IMR-90 (cell line): Measurements from ENCODE around the gene SLC2A1. TPM values are rescaled to one million over a fixed set of nuclear protein-coding genes. Genes with fewer than 3 reads are reported as not detected.

ENCODE experiments used
- ATAC-seq: fragments of 200-7000 bp; cut with Tn5 transposase; 2 replicates; pipeline ENCODE4 v1.9.1; 2020; ENCODE audit warnings: low read depth, mild to moderate bottlenecking, moderate library complexity
- BruUV-seq: library from RNA; stranded (reverse); fragments of 400-500 nt; replicated peaks from 2 replicates; lab custom pipeline; 2021; lab: Mats Ljungman, UMichigan
- CTCF ChIA-PET: fragments of 300-600 bp; formaldehyde crosslinking; extraction: SDS; loops from one replicate; lab custom pipeline; 2021; ENCODE audit warnings: antibody characterized with exemption; lab: Yijun Ruan, JAX
- POLR2A ChIA-PET: fragments of 300-600 bp; sonication (Branson Sonifier 250); formaldehyde crosslinking; loops from one replicate; lab custom pipeline; 2022; ENCODE audit warnings: antibody characterized with exemption; ENCODE audit not compliant: unreplicated experiment; lab: Charles Lee
- DNase-seq: peaks from one replicate; pipeline ENCODE4 v3.0.0; 2013
- H2AFZ ChIP-seq: replicated peaks from 2 replicates; pipeline ENCODE3; 2013; ENCODE audit warnings: low read length, mild to moderate bottlenecking; ENCODE audit not compliant: poor library complexity
- H2AK5ac ChIP-seq: 2 replicates; pipeline ENCODE4 v1.6.1; 2013; ENCODE audit warnings: low read depth, low read length, inconsistent platforms
- H2AK9ac ChIP-seq: replicated peaks from 2 replicates; pipeline ENCODE3; 2013; ENCODE audit warnings: mild to moderate bottlenecking, low read depth, low read length, moderate library complexity; ENCODE audit not compliant: poor library complexity
- H2BK120ac ChIP-seq: 2 replicates; pipeline ENCODE4 v1.6.1; 2013; ENCODE audit warnings: low read depth, low read length, inconsistent platforms
- H2BK15ac ChIP-seq: 3 replicates; pipeline ENCODE4 v1.6.1; 2013; ENCODE audit warnings: low read depth, low read length, inconsistent platforms
- H2BK20ac ChIP-seq: 2 replicates; pipeline ENCODE4 v1.6.1; 2013; ENCODE audit warnings: low read depth, mild to moderate bottlenecking, inconsistent platforms, low read length, moderate library complexity
- H2BK5ac ChIP-seq: 2 replicates; pipeline ENCODE4 v1.6.1; 2013; ENCODE audit warnings: mild to moderate bottlenecking, low read depth, low read length, inconsistent platforms; ENCODE audit not compliant: poor library complexity, severe bottlenecking
- H3K14ac ChIP-seq: replicated peaks from 2 replicates; pipeline ENCODE4 v1.6.1; 2013; ENCODE audit warnings: low read depth, low read length, inconsistent platforms
- H3K18ac ChIP-seq: 2 replicates; pipeline ENCODE4 v1.6.1; 2013; ENCODE audit warnings: low read depth, low read length, control low read depth
- H3K23ac ChIP-seq: 2 replicates; pipeline ENCODE4 v1.6.1; 2013; ENCODE audit warnings: low read depth, low read length, inconsistent platforms
- H3K27ac ChIP-seq: 2 replicates; pipeline ENCODE4 v1.5.1; 2013; ENCODE audit warnings: mild to moderate bottlenecking, control low read depth, low read length; ENCODE audit not compliant: insufficient read depth
- H3K27me3 ChIP-seq: 2 replicates; pipeline ENCODE4 v1.6.1; 2013; ENCODE audit warnings: low read length; ENCODE audit not compliant: control insufficient read depth, insufficient read depth
- H3K36me3 ChIP-seq: 2 replicates; pipeline ENCODE4 v1.6.1; 2013; ENCODE audit warnings: low read length, mixed read lengths; ENCODE audit not compliant: control insufficient read depth, insufficient read depth
- H3K4ac ChIP-seq: 2 replicates; pipeline ENCODE4 v1.6.1; 2013; ENCODE audit warnings: low read depth, low read length, inconsistent platforms
- H3K4me1 ChIP-seq: 2 replicates; pipeline ENCODE4 v1.6.1; 2013; ENCODE audit warnings: low read length, mixed read lengths; ENCODE audit not compliant: control insufficient read depth, insufficient read depth
- H3K4me2 ChIP-seq: 2 replicates; pipeline ENCODE4 v1.6.1; 2013; ENCODE audit warnings: low read depth, mild to moderate bottlenecking, control low read depth, low read length, moderate library complexity
- H3K4me3 ChIP-seq: 2 replicates; pipeline ENCODE4 v1.5.1; 2013; ENCODE audit warnings: low read depth, mild to moderate bottlenecking, control low read depth, low read length, moderate library complexity; ENCODE audit not compliant: insufficient read depth
- H3K56ac ChIP-seq: 2 replicates; pipeline ENCODE4 v1.6.1; 2013; ENCODE audit warnings: low read length, inconsistent platforms; ENCODE audit not compliant: insufficient read depth; ENCODE audit errors: extremely low read depth
- H3K79me1 ChIP-seq, 2 experiments: 2 replicates each; pipeline ENCODE4 v1.6.1; 2013; ENCODE audit warnings: low read length in 2 of 2, inconsistent platforms in 1 of 2, low read depth in 1 of 2
- H3K9ac ChIP-seq: 2 replicates; pipeline ENCODE4 v1.6.1; 2013; ENCODE audit warnings: low read depth, low read length, control low read depth
- H3K9me1 ChIP-seq: 2 replicates; pipeline ENCODE4 v1.6.1; 2013; ENCODE audit warnings: low read length, inconsistent platforms; ENCODE audit not compliant: insufficient read depth
- H3K9me3 ChIP-seq: 2 replicates; pipeline ENCODE4 v1.6.1; 2013; ENCODE audit warnings: low read length; ENCODE audit not compliant: control insufficient read depth, insufficient read depth
- H4K20me1 ChIP-seq: 2 replicates; pipeline ENCODE4 v1.6.1; 2013; ENCODE audit warnings: low read length, inconsistent platforms; ENCODE audit not compliant: insufficient read depth
- H4K5ac ChIP-seq: 2 replicates; pipeline ENCODE4 v1.6.1; 2013; ENCODE audit warnings: mild to moderate bottlenecking, low read depth, low read length, control low read depth
- H4K8ac ChIP-seq, 2 experiments: 2 replicates each; pipeline ENCODE4 v1.6.1; 2013; ENCODE audit warnings: low read depth in 2 of 2, low read length in 2 of 2, control low read depth in 1 of 2, inconsistent platforms in 1 of 2
- H4K91ac ChIP-seq: 2 replicates; pipeline ENCODE4 v1.6.1; 2013; ENCODE audit warnings: low read depth, low read length, inconsistent platforms; ENCODE audit not compliant: insufficient read depth
- BHLHE40 ChIP-seq: fragments of 150-350 bp; IDR thresholded peaks from 2 replicates; pipeline ENCODE4 v1.6.1; 2016; ENCODE audit warnings: mild to moderate bottlenecking, low read depth, low read length
- CEBPB ChIP-seq: IDR thresholded peaks from 2 replicates; pipeline ENCODE4 v1.6.1; 2012; ENCODE audit warnings: low read depth, low read length, improper control_type of control experiment
- CHD1 ChIP-seq: IDR thresholded peaks from 2 replicates; pipeline ENCODE4 v1.6.1; 2012; ENCODE audit warnings: low read depth, low read length, improper control_type of control experiment
- FOS ChIP-seq: fragments of 150-350 bp; IDR thresholded peaks from 2 replicates; pipeline ENCODE4 v1.6.1; 2016; ENCODE audit warnings: low read depth, low read length
- MAFK ChIP-seq: IDR thresholded peaks from 2 replicates; pipeline ENCODE4 v1.6.1; 2012; ENCODE audit warnings: low read depth, low read length, improper control_type of control experiment
- MAZ ChIP-seq: IDR thresholded peaks from 2 replicates; pipeline ENCODE4 v1.6.1; 2012; ENCODE audit warnings: low read depth, mild to moderate bottlenecking, low read length, improper control_type of control experiment, moderate library complexity, borderline replicate concordance
- MXI1 ChIP-seq: IDR thresholded peaks from 2 replicates; pipeline ENCODE4 v1.6.1; 2012; ENCODE audit warnings: low read depth, mild to moderate bottlenecking, low read length, moderate library complexity, borderline replicate concordance
- NFE2L2 ChIP-seq: fragments of 150-350 bp; IDR thresholded peaks from 2 replicates; pipeline ENCODE4 v1.6.1; 2016; ENCODE audit warnings: low read depth, mild to moderate bottlenecking, low read length
- POLR2A ChIP-seq: IDR thresholded peaks from 2 replicates; pipeline ENCODE4 v1.6.1; 2012; ENCODE audit warnings: mild to moderate bottlenecking, low read depth, low read length
- RAD21 ChIP-seq: IDR thresholded peaks from 2 replicates; pipeline ENCODE4 v1.6.1; 2012; ENCODE audit warnings: low read length, improper control_type of control experiment
- RCOR1 ChIP-seq: IDR thresholded peaks from 2 replicates; pipeline ENCODE4 v1.6.1; 2012; ENCODE audit warnings: mild to moderate bottlenecking, low read length, improper control_type of control experiment; ENCODE audit not compliant: insufficient replicate concordance
- RFX5 ChIP-seq: IDR thresholded peaks from 2 replicates; pipeline ENCODE4 v1.8.0; 2012; ENCODE audit warnings: low read depth, mild to moderate bottlenecking, low read length, moderate library complexity
- SMC3 ChIP-seq: fragments of 150-350 bp; IDR thresholded peaks from 2 replicates; pipeline ENCODE4 v1.6.1; 2016; ENCODE audit warnings: low read depth, mild to moderate bottlenecking, antibody characterized with exemption, low read length, moderate library complexity
- WGBS, 2 experiments: methylation state at CpG; one replicate each; pipeline versions ENCODE4 v1.1.5 to v1.1.7; 2013; ENCODE audit warnings: missing lambda C conversion rate in 2 of 2; ENCODE audit not compliant: insufficient read length in 1 of 2; ENCODE audit errors: extremely low coverage in 2 of 2; 5-methylcytosine and 5-hydroxymethylcytosine counted together
- dilution Hi-C: fragments of 300-500 bp; cut with HindIII; formaldehyde crosslinking; loops from one replicate; pipeline ENCODE4 v1.14.3; 2018; ENCODE audit warnings: low sequenced_read_pairs; ENCODE audit not compliant: unreplicated experiment
- in situ Hi-C: fragments of 300-500 bp; cut with MboI; formaldehyde crosslinking; loops from 3 replicates; pipeline ENCODE4 v1.14.3; 2019; ENCODE audit warnings: low sequenced_read_pairs, inconsistent platforms, mixed read lengths
- intact Hi-C: fragments of 100-400 bp; cut with micrococcal nuclease; formaldehyde crosslinking; loops from 2 replicates; pipeline ENCODE4 v1.10.0; 2022
- polyA plus RNA-seq, 3 experiments: library from polyadenylated mRNA; depleted of rRNA; stranded (reverse); fragments of >200 nt; gene quantifications; 2 replicates each; pipeline ENCODE4 v1.2.3, GENCODE V29; 2012; ENCODE audit warnings: low replicate concordance in 1 of 3
- total RNA-seq: library from RNA; depleted of rRNA; stranded (reverse); fragments of >200 nt; gene quantifications from 2 replicates; pipeline ENCODE4 v1.2.3, GENCODE V29; 2012
- TF ChIP-seq, protein P1 (sequence below): conservative IDR thresholded peaks from 2 replicates; pipeline ENCODE4 v1.5.1; 2012; ENCODE audit warnings: mild to moderate bottlenecking, low read depth, low read length, improper control_type of control experiment
- TF ChIP-seq, protein P2 (sequence below): fragments of 150-350 bp; IDR thresholded peaks from 2 replicates; pipeline ENCODE4 v1.6.1; 2016; ENCODE audit warnings: low read depth, mild to moderate bottlenecking, low read length, moderate library complexity, borderline replicate concordance

The SLC2A1 gene
- total and polyA plus RNA-seq, 2 of the 4 experiments (the other 2 are of a cell fraction), result 200 to 395 TPM

DNA sequence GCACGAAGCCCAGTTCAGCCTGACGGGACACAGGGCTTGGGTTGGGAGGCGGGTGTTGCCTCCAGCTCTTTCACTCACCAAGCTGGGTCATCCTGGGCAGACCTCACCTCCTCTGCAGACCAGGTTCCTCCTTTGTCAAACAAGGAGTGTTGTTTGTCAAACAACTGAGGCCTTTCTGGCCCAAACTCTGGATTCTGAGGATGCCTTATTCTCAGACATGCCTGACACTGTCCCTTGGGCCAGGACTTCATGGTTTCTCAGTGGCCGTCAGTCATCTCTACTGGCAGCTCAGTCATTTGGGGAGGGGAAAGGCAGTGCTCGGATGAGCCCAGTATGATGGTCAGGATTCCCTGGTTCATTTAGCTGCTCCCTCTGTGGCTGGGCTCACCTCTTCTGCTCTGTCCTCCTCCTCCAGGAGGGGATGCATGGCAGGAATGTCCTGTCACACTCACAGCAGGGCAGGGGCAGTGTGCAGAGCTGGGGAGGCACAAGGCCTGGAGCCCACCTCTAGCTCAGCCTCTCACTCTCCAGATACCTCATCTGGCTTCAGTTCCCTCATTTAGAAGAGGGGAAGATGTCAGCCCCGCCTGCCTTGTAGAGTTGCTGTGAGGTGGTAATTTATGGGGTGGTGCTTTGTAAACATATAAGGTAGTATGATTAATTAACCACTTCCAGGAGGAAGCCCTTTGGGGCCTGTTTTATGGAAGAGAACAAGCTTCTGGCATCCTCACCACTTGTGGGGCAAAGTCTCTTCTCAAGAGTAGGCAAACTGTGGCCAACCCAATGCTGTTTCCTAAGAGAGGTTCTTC, 20.6 kb downstream of the SLC2A1 start:
- H2BK5ac ChIP-seq, result peak overlapping the region; percentile 83
- TF ChIP-seq CEBPB, result no peak
- no peak for TF ChIP-seq BHLHE40
- no peak for TF ChIP-seq MAZ
- no peak for TF ChIP-seq POLR2A
- no peak for TF ChIP-seq CHD1
- TF ChIP-seq SMC3, result no peak
- no peak for TF ChIP-seq FOS
- no peak for TF ChIP-seq NFE2L2
- TF ChIP-seq, protein P1, sequence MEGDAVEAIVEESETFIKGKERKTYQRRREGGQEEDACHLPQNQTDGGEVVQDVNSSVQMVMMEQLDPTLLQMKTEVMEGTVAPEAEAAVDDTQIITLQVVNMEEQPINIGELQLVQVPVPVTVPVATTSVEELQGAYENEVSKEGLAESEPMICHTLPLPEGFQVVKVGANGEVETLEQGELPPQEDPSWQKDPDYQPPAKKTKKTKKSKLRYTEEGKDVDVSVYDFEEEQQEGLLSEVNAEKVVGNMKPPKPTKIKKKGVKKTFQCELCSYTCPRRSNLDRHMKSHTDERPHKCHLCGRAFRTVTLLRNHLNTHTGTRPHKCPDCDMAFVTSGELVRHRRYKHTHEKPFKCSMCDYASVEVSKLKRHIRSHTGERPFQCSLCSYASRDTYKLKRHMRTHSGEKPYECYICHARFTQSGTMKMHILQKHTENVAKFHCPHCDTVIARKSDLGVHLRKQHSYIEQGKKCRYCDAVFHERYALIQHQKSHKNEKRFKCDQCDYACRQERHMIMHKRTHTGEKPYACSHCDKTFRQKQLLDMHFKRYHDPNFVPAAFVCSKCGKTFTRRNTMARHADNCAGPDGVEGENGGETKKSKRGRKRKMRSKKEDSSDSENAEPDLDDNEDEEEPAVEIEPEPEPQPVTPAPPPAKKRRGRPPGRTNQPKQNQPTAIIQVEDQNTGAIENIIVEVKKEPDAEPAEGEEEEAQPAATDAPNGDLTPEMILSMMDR, result no peak
- TF ChIP-seq RCOR1, result no peak
- TF ChIP-seq MAFK, result no peak
- no peak for TF ChIP-seq RAD21
- TF ChIP-seq, protein P2, sequence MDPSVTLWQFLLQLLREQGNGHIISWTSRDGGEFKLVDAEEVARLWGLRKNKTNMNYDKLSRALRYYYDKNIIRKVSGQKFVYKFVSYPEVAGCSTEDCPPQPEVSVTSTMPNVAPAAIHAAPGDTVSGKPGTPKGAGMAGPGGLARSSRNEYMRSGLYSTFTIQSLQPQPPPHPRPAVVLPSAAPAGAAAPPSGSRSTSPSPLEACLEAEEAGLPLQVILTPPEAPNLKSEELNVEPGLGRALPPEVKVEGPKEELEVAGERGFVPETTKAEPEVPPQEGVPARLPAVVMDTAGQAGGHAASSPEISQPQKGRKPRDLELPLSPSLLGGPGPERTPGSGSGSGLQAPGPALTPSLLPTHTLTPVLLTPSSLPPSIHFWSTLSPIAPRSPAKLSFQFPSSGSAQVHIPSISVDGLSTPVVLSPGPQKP, result no peak
- no peak for TF ChIP-seq MXI1
- no peak for TF ChIP-seq RFX5
- CTCF ChIA-PET, result interaction anchor here (1.0 to 2.5 kb wide), 2 partner anchors 25 to 136 kb away, joined by 4 to 9 read pairs; no protein-coding TSS in a partner anchor
- H3K9me1 ChIP-seq, result peaks cover 69% of the 10 kb centered on the region
- peak overlapping the region; percentile 100 for H3K4ac ChIP-seq
- POLR2A ChIA-PET, result interaction anchor here (0.5 kb wide), 1 partner anchor 18 kb away, joined by 4 read pairs; no protein-coding TSS in a partner anchor
- peak overlapping the region; percentile 61 for H3K23ac ChIP-seq
- H3K4me2 ChIP-seq, result no peak overlapping the region
- peak overlapping the region; percentile 91 for H2AK9ac ChIP-seq
- H3K79me1 ChIP-seq, result peaks cover 55 to 99% of the 10 kb centered on the region in 2 experiments
- no peak overlapping the region; the same call in 1 of the 2 replicates for H3K56ac ChIP-seq
- ATAC-seq, result no peak
- H4K8ac ChIP-seq, result peak overlapping the region; percentile 21 to 67; a peak in 3 of 4 replicates
- H3K36me3 ChIP-seq, result peaks cover 86% of the 10 kb centered on the region
- H3K27me3 ChIP-seq, result no peaks in the 10 kb centered on the region
- peak overlapping the region; percentile 1 for H2BK15ac ChIP-seq
- dilution Hi-C loops (no loop called here), in situ Hi-C loops (no loop called here), intact Hi-C loops (no loop called here)
- no peaks in the 10 kb centered on the region for H3K9me3 ChIP-seq
- H3K14ac ChIP-seq, result peak overlapping the region; percentile 91
- BruUV-seq, result no TSS peak
- peak overlapping the region; percentile 40; the same call in 1 of the 2 replicates for H4K5ac ChIP-seq
- H4K91ac ChIP-seq, result peak overlapping the region; percentile 82
- peaks cover 65% of the 10 kb centered on the region for H4K20me1 ChIP-seq
- no peak for DNase-seq
- H2AFZ ChIP-seq, result no peak overlapping the region
- peak overlapping the region; percentile 99 for H2BK120ac ChIP-seq
- peaks cover 63% of the 10 kb centered on the region for H3K4me1 ChIP-seq
- H3K18ac ChIP-seq, result peak overlapping the region; percentile 48; the same call in 1 of the 2 replicates
- peak overlapping the region; percentile 76 for H2BK20ac ChIP-seq
- WGBS, 2 experiments, result no CpG with 5 or more reads among the region's 6 CpGs
- H3K4me3 ChIP-seq, result no peak overlapping the region
- H2AK5ac ChIP-seq, result peak overlapping the region; percentile 94
- H3K27ac ChIP-seq, result peak overlapping the region; percentile 43
- peak overlapping the region; percentile 9; the same call in 1 of the 2 replicates for H3K9ac ChIP-seq
